SU-DHL-6 (cell line): ENCODE data around the gene TEX55.

Experiments used
- CTCF ChIP-seq: fragments of 200-600 bp; sonication (generic); IDR thresholded peaks from one replicate; pipeline ENCODE4 v1.5.1; 2017; ENCODE audit warnings: antibody characterized with exemption, mild to moderate bottlenecking, low read length, moderate library complexity; ENCODE audit not compliant: insufficient read depth, poor library complexity, severe bottlenecking
- EZH2phosphoT487 ChIP-seq: fragments of 200-600 bp; sonication (generic), shearing (Covaris generic); conservative IDR thresholded peaks from 2 replicates; pipeline ENCODE4 v1.6.1; 2018; ENCODE audit warnings: mild to moderate bottlenecking, antibody characterized with exemption, low read length, moderate library complexity, mixed read lengths

GRCh38 chr3:119160815-119161214 is 14.8 kb downstream of the TEX55 start:
- TF ChIP-seq CTCF (no peak), EZH2phosphoT487 (no peak)
